MM.1S (cell line): ENCODE measurements around the gene HSP90B1.

Source experiments
- CTCF ChIP-seq: fragments of 300-600 bp; sonication (generic); IDR thresholded peaks from 2 replicates; pipeline ENCODE4 v1.5.1; 2016; ENCODE audit warnings: antibody characterized with exemption, low read length, mixed read lengths
- EZH2 ChIP-seq: fragments of 300-600 bp; sonication (generic); optimal IDR thresholded peaks from 2 replicates; pipeline ENCODE3; 2017; ENCODE audit warnings: low read depth, mild to moderate bottlenecking, antibody characterized with exemption, low read length, mixed read lengths
- EZH2phosphoT487 ChIP-seq: fragments of 300-600 bp; sonication (generic); IDR thresholded peaks from 2 replicates; pipeline ENCODE4 v1.6.1; 2018; ENCODE audit warnings: antibody characterized with exemption, low read length

GRCh38 chr12:103924761-103925641 lies 5.2 kb upstream of the HSP90B1 start:
- TF ChIP-seq CTCF: no peak
- no peak for TF ChIP-seq EZH2phosphoT487
- no peak for TF ChIP-seq EZH2
